Cardiac muscle cell (in vitro differentiated cells and primary cell): Measurements from ENCODE around the gene DIDO1. TPM values are rescaled to one million over a fixed set of nuclear protein-coding genes. Genes with fewer than 3 reads are reported as not detected.

Source experiments
- DNase-seq, 2 donors: peaks; one replicate each; pipeline versions ENCODE4 v3.0.0 to v3.0.0-alpha.2; 2010 to 2017; ENCODE audit warnings: low read depth in 1 of 2, low spot score in 1 of 2
- H3K27ac ChIP-seq: fragments of 200-600 bp; sonication (generic); 2 replicates; pipeline ENCODE4 v1.5.1; 2016
- H3K27me3 ChIP-seq: fragments of 200-600 bp; sonication (generic); 2 replicates; pipeline ENCODE4 v1.6.0; 2016; ENCODE audit warnings: control low read depth
- H3K36me3 ChIP-seq: fragments of 200-600 bp; sonication (generic); 2 replicates; pipeline ENCODE4 v1.5.1; 2016; ENCODE audit warnings: control low read depth
- H3K4me1 ChIP-seq: fragments of 200-600 bp; sonication (generic); 2 replicates; pipeline ENCODE4 v1.8.1; 2017; ENCODE audit warnings: low read depth, mild to moderate bottlenecking, mixed run types
- H3K4me3 ChIP-seq: fragments of 200-600 bp; sonication (generic); 2 replicates; pipeline ENCODE4 v1.5.1; 2016; ENCODE audit warnings: mild to moderate bottlenecking
- H3K9me3 ChIP-seq: fragments of 200-600 bp; sonication (generic); 2 replicates; pipeline ENCODE4 v1.5.1; 2017; ENCODE audit warnings: low read depth, mild to moderate bottlenecking, control low read depth
- CTCF ChIP-seq: IDR thresholded peaks from 2 replicates; pipeline ENCODE4 v1.5.1; 2012; ENCODE audit warnings: low read depth, mild to moderate bottlenecking, low read length
- polyA plus RNA-seq: library from polyadenylated mRNA; unstranded; fragments of >200 nt; fragmentation: Nextera tagmentation; extraction: Ambion mirVana; gene quantifications from 2 replicates; pipeline ENCODE4 v1.2.1, GENCODE V29; 2016
- total RNA-seq: library from RNA; depleted of rRNA; stranded (reverse); fragments of >200 nt; gene quantifications from 2 replicates; pipeline ENCODE4 v1.2.3, GENCODE V29; 2016

Gene DIDO1
- total and polyA plus RNA-seq, 2 experiments from 2014 or later, result 28.3 to 69.2 TPM

GRCh38 chr20:62931464-62931863 is 5.2 kb upstream of the DIDO1 start:
- no peak for TF ChIP-seq CTCF
- DNase-seq, result no peak
- Histone ChIP-seq H3K4me3 (no peak overlapping the region), H3K36me3 (no peaks in the 10 kb centered on the region), H3K9me3 (no peaks in the 10 kb centered on the region), H3K4me1 (peaks cover 4% of the 10 kb centered on the region), H3K27ac (no peak overlapping the region), H3K27me3 (no peaks in the 10 kb centered on the region)

- peak; percentile 70 to 75 for DNase-seq
- Histone ChIP-seq H3K36me3 (no peaks in the 10 kb centered on the region), H3K27me3 (no peaks in the 10 kb centered on the region), H3K4me3 (peak overlapping the region; percentile 21), H3K27ac (peak overlapping the region; percentile 73), H3K4me1 (peaks cover 13% of the 10 kb centered on the region), H3K9me3 (no peaks in the 10 kb centered on the region)
- no peak for TF ChIP-seq CTCF
These were observed 2.8 kb upstream of the DIDO1 start for GRCh38 chr20:62929051-62929538.

- H3K27ac ChIP-seq, result peak overlapping the region; percentile 73
- H3K36me3 ChIP-seq, result no peaks in the 10 kb centered on the region
- no peaks in the 10 kb centered on the region for H3K27me3 ChIP-seq
- H3K9me3 ChIP-seq, result no peaks in the 10 kb centered on the region
- peaks cover 16% of the 10 kb centered on the region for H3K4me1 ChIP-seq
- TF ChIP-seq CTCF, result no peak
- H3K4me3 ChIP-seq, result peak overlapping the region; percentile 21
- no peak for DNase-seq
These were observed 2.1 kb upstream of the DIDO1 start for GRCh38 chr20:62928246-62928939.

- Histone ChIP-seq H3K4me1 (peaks cover 16% of the 10 kb centered on the region), H3K4me3 (peak overlapping the region; percentile 97), H3K27me3 (no peaks in the 10 kb centered on the region), H3K27ac (peak overlapping the region; percentile 98), H3K9me3 (no peaks in the 10 kb centered on the region), H3K36me3 (no peaks in the 10 kb centered on the region)
- no peak for TF ChIP-seq CTCF
- DNase-seq, result no peak
These were observed 912 bp upstream of the DIDO1 start for GRCh38 chr20:62927128-62927705.

GRCh38 chr20:62925420-62926228 is 681 bp downstream of the DIDO1 start:
- Histone ChIP-seq H3K27me3 (no peaks in the 10 kb centered on the region), H3K27ac (peak overlapping the region; percentile 98), H3K4me3 (peak overlapping the region; percentile 97), H3K9me3 (no peaks in the 10 kb centered on the region), H3K36me3 (no peaks in the 10 kb centered on the region), H3K4me1 (peaks cover 26% of the 10 kb centered on the region)
- no peak for TF ChIP-seq CTCF
- DNase-seq, result peak; percentile 21 to 50
